Adrenal gland (tissue), 5 donors: ENCODE measurements around the gene TCN2.

Experiments used
- POLR2A ChIP-seq, 2 donors: fragments of 450-650 bp; IDR thresholded peaks; one replicate each; pipeline ENCODE4 v1.6.1; 2017; ENCODE audit warnings: antibody characterized with exemption in 2 of 2, mild to moderate bottlenecking in 2 of 2, moderate library complexity in 1 of 2
- TF ChIP-seq, protein P1 (sequence below), 6 experiments: fragments of 450-650 bp in 4 of 6; fragments of 200-600 bp in 2 of 6; sonication (generic) in 1 of 6; IDR thresholded peaks; 1 replicate in 5 of 6; 2 replicates in 1 of 6; pipeline versions ENCODE4 v1.5.1 to v1.8.0; 2016 to 2021; ENCODE audit warnings: antibody characterized with exemption in 6 of 6, mild to moderate bottlenecking in 2 of 6, moderate library complexity in 1 of 6
- donor health status: DM: no; HTN: no; CAD: no.

GRCh38 chr22:30607300-30607930 lies 441 bp downstream of the TCN2 start:
- TF ChIP-seq, protein P1, sequence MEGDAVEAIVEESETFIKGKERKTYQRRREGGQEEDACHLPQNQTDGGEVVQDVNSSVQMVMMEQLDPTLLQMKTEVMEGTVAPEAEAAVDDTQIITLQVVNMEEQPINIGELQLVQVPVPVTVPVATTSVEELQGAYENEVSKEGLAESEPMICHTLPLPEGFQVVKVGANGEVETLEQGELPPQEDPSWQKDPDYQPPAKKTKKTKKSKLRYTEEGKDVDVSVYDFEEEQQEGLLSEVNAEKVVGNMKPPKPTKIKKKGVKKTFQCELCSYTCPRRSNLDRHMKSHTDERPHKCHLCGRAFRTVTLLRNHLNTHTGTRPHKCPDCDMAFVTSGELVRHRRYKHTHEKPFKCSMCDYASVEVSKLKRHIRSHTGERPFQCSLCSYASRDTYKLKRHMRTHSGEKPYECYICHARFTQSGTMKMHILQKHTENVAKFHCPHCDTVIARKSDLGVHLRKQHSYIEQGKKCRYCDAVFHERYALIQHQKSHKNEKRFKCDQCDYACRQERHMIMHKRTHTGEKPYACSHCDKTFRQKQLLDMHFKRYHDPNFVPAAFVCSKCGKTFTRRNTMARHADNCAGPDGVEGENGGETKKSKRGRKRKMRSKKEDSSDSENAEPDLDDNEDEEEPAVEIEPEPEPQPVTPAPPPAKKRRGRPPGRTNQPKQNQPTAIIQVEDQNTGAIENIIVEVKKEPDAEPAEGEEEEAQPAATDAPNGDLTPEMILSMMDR (IDR thresholded peaks at IDR 0.05): no peak
- no peak for TF ChIP-seq POLR2A (IDR thresholded peaks at IDR 0.05)
